PC-9 (cell line): ENCODE results near the gene EGR1. TPM values are rescaled to one million over a fixed set of nuclear protein-coding genes. Genes with fewer than 3 reads are reported as not detected.

Experiments
- BruUV-seq: library from RNA; stranded (reverse); fragments of 400-500 nt; replicated peaks from 2 replicates; lab custom pipeline; 2021; lab: Mats Ljungman, UMichigan
- CTCF ChIA-PET: fragments of 300-600 bp; sonication (Branson Sonifier 250); formaldehyde crosslinking; loops from one replicate; lab custom pipeline; 2022; ENCODE audit warnings: antibody characterized with exemption; lab: Charles Lee
- POLR2A ChIA-PET: fragments of 300-600 bp; sonication (Branson Sonifier 250); formaldehyde crosslinking; loops from one replicate; lab custom pipeline; 2022; ENCODE audit warnings: antibody characterized with exemption; ENCODE audit not compliant: unreplicated experiment; lab: Charles Lee
- DNase-seq, 2 experiments: peaks; one replicate each; pipeline versions ENCODE4 v3.0.0 to v3.0.0-alpha.2; 2015 to 2022; ENCODE audit warnings: mixed read lengths in 1 of 2
- H2AFZ ChIP-seq: fragments of 200-600 bp; sonication (generic); 2 replicates; pipeline ENCODE4 v1.8.1; 2017; ENCODE audit warnings: antibody characterized with exemption
- H3F3A ChIP-seq: fragments of 200-600 bp; sonication (generic); 2 replicates; pipeline ENCODE4 v1.8.1; 2017; ENCODE audit warnings: antibody characterized with exemption, mild to moderate bottlenecking, low read depth; ENCODE audit not compliant: insufficient read depth
- H3K27ac ChIP-seq: fragments of 200-600 bp; sonication (generic); 2 replicates; pipeline ENCODE4 v1.6.1; 2016; ENCODE audit warnings: mixed run types
- H3K27me3 ChIP-seq: fragments of 200-600 bp; sonication (generic); 2 replicates; pipeline ENCODE4 v1.6.1; 2016; ENCODE audit warnings: low read depth, mixed run types; ENCODE audit not compliant: insufficient read depth
- H3K36me3 ChIP-seq: fragments of 200-600 bp; sonication (generic); 2 replicates; pipeline ENCODE4 v1.6.1; 2016; ENCODE audit warnings: low read depth, mixed run types
- H3K4me1 ChIP-seq: fragments of 200-600 bp; sonication (generic); replicated peaks from 2 replicates; pipeline ENCODE4 v1.6.1; 2016; ENCODE audit warnings: mixed run types; ENCODE audit not compliant: insufficient read depth
- H3K4me2 ChIP-seq: fragments of 200-600 bp; sonication (generic); 2 replicates; pipeline ENCODE4 v1.6.1; 2017; ENCODE audit warnings: mixed run types
- H3K4me3 ChIP-seq: fragments of 200-600 bp; sonication (generic); 2 replicates; pipeline ENCODE4 v1.6.1; 2016; ENCODE audit warnings: mixed run types
- H3K79me2 ChIP-seq: fragments of 200-600 bp; sonication (generic); 2 replicates; pipeline ENCODE4 v1.6.1; 2017; ENCODE audit warnings: low read depth, mixed run types
- H3K9me2 ChIP-seq: fragments of 200-600 bp; sonication (generic); 2 replicates; pipeline ENCODE4 v1.8.1; 2017; ENCODE audit warnings: mild to moderate bottlenecking; ENCODE audit not compliant: insufficient read depth
- H3K9me3 ChIP-seq: fragments of 200-600 bp; sonication (generic); 2 replicates; pipeline ENCODE4 v1.8.1; 2016; ENCODE audit warnings: low read depth; ENCODE audit not compliant: insufficient read depth
- H4K20me1 ChIP-seq: fragments of 200-600 bp; sonication (generic); 2 replicates; pipeline ENCODE4 v1.8.1; 2017; ENCODE audit not compliant: insufficient read depth
- EZH2 ChIP-seq: fragments of 200-600 bp; sonication (generic); IDR thresholded peaks from 2 replicates; pipeline ENCODE4 v1.8.0; 2017; ENCODE audit warnings: antibody characterized with exemption, low read depth
- intact Hi-C: fragments of 100-400 bp; cut with micrococcal nuclease; formaldehyde crosslinking; loops from one replicate; pipeline ENCODE4 v1.10.0; 2022; ENCODE audit not compliant: unreplicated experiment
- total RNA-seq: library from RNA; stranded (reverse); gene quantifications from 2 replicates; pipeline ENCODE4 v1.2.3, GENCODE V29; 2021
- TF ChIP-seq, protein P1 (sequence below): fragments of 200-600 bp; sonication (generic); conservative IDR thresholded peaks from 2 replicates; pipeline ENCODE4 v1.6.1; 2017; ENCODE audit warnings: mixed run types, antibody characterized with exemption, mild to moderate bottlenecking, moderate library complexity

Gene EGR1
- total RNA-seq, 1 experiment from 2014 or later = 24.7 TPM

- no peaks in the 10 kb centered on the region for H3K9me2 ChIP-seq
- no peaks in the 10 kb centered on the region for H3K36me3 ChIP-seq
- BruUV-seq = no TSS peak
- ChIA-PET CTCF (no interaction called here), POLR2A (no interaction called here)
- no peaks in the 10 kb centered on the region for H3K9me3 ChIP-seq
- DNase-seq = no peak
- H3K27me3 ChIP-seq = 0 out of 2 replicates have a peak, but pooled peaks cover 8% of the 10 kb centered on the region
- H3K4me1 ChIP-seq = peaks cover 2% of the 10 kb centered on the region
- H3K27ac ChIP-seq = no peak overlapping the region
- H3K79me2 ChIP-seq = no peaks in the 10 kb centered on the region
- TF ChIP-seq, protein P1, sequence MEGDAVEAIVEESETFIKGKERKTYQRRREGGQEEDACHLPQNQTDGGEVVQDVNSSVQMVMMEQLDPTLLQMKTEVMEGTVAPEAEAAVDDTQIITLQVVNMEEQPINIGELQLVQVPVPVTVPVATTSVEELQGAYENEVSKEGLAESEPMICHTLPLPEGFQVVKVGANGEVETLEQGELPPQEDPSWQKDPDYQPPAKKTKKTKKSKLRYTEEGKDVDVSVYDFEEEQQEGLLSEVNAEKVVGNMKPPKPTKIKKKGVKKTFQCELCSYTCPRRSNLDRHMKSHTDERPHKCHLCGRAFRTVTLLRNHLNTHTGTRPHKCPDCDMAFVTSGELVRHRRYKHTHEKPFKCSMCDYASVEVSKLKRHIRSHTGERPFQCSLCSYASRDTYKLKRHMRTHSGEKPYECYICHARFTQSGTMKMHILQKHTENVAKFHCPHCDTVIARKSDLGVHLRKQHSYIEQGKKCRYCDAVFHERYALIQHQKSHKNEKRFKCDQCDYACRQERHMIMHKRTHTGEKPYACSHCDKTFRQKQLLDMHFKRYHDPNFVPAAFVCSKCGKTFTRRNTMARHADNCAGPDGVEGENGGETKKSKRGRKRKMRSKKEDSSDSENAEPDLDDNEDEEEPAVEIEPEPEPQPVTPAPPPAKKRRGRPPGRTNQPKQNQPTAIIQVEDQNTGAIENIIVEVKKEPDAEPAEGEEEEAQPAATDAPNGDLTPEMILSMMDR = no peak
- no peak for TF ChIP-seq EZH2
- no peak overlapping the region for H3K4me2 ChIP-seq
- intact Hi-C loops = no loop called here
- H3K4me3 ChIP-seq = no peak overlapping the region
- H3F3A ChIP-seq = peaks cover 4% of the 10 kb centered on the region; the same call in 1 of the 2 replicates
- H2AFZ ChIP-seq = no peak overlapping the region
- H4K20me1 ChIP-seq = no peaks in the 10 kb centered on the region
Observed at GRCh38 chr5:138458384-138458783, 6.9 kb upstream of the EGR1 start.

DNA sequence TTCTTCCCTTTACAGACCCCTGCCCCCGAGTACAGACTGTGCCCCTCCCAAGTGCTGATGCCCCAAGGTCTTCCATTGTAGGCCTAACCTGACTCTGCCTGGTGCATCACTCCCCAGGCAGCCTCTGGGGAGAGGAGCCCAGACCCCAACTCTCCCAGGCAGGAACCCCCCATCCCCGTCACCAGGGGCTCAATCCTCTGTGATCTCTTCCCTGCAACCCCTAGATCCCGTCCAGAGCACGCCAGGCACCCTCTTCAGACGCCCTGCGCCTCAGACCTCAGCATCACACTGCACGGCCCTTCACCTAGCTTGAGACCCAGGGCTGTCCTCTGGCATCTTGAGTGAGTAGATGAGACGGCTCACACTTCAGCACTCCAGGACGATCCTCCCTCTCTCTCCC is 6.4 kb upstream of the EGR1 start:
- Histone ChIP-seq H3K27ac (no peak overlapping the region), H3K9me3 (no peaks in the 10 kb centered on the region), H3K4me1 (peaks cover 6% of the 10 kb centered on the region), H3K4me2 (no peak overlapping the region), H3K4me3 (no peak overlapping the region), H3K36me3 (no peaks in the 10 kb centered on the region), H2AFZ (no peak overlapping the region), H4K20me1 (no peaks in the 10 kb centered on the region), H3F3A (peaks cover 4% of the 10 kb centered on the region; the same call in 1 of the 2 replicates), H3K9me2 (no peaks in the 10 kb centered on the region), H3K27me3 (0 out of 2 replicates have a peak, but pooled peaks cover 8% of the 10 kb centered on the region), H3K79me2 (no peaks in the 10 kb centered on the region)
- TF ChIP-seq EZH2 = no peak
- TF ChIP-seq, protein P1 = no peak
- CTCF ChIA-PET = no interaction called here
- intact Hi-C loops = no loop called here
- BruUV-seq = no TSS peak
- DNase-seq = no peak
- POLR2A ChIA-PET = no interaction called here

GRCh38 chr5:138459311-138459933 is 5.9 kb upstream of the EGR1 start:
- Histone ChIP-seq H3K36me3 (no peaks in the 10 kb centered on the region), H4K20me1 (no peaks in the 10 kb centered on the region), H3K79me2 (no peaks in the 10 kb centered on the region), H3K4me3 (no peak overlapping the region), H3K4me1 (peaks cover 6% of the 10 kb centered on the region), H3K27ac (no peak overlapping the region), H2AFZ (no peak overlapping the region), H3K27me3 (0 out of 2 replicates have a peak, but pooled peaks cover 8% of the 10 kb centered on the region), H3K4me2 (no peak overlapping the region), H3K9me2 (no peaks in the 10 kb centered on the region), H3K9me3 (no peaks in the 10 kb centered on the region), H3F3A (peaks cover 4% of the 10 kb centered on the region; the same call in 1 of the 2 replicates)
- intact Hi-C loops = no loop called here
- ChIA-PET POLR2A (no interaction called here), CTCF (interaction anchor here (0.6 to 0.7 kb wide), 2 partner anchors 10 to 1417 kb away, joined by 3 to 4 read pairs; no protein-coding TSS in a partner anchor)
- BruUV-seq = no TSS peak
- DNase-seq = no peak
- TF ChIP-seq, protein P1 = no peak
- TF ChIP-seq EZH2 = no peak
